Measurements from ENCODE around the gene BTBD9. TPM values are rescaled to one million over a fixed set of nuclear protein-coding genes. Genes with fewer than 3 reads are reported as not detected.

BTBD9 gene
- total and polyA plus RNA-seq, 2 of the 13 experiments (the other 11 are each of a cell fraction or from before 2014, with no cell fraction given) = 1.2 to 3.0 TPM

- TF ChIP-seq CHCHD3 (CRISPR knock-in tag; IDR thresholded peaks at IDR 0.05) (0 out of 2 replicates have a peak, but pooled peaks have one; percentile 68), RELA (CRISPR knock-in tag; IDR thresholded peaks at IDR 0.05) (no peak), AKAP8 (CRISPR knock-in tag; IDR thresholded peaks at IDR 0.05) (no peak; the same call in 1 of the 2 replicates), ZNF562 (CRISPR knock-in tag; IDR thresholded peaks at IDR 0.05; ENCODE audit: borderline replicate concordance) (no peak), ZNF615 (CRISPR knock-in tag; IDR thresholded peaks at IDR 0.05; ENCODE audit: borderline replicate concordance) (no peak), HIC2 (CRISPR knock-in tag; IDR thresholded peaks at IDR 0.05; ENCODE audit: low read depth) (no peak; the same call in 1 of the 2 replicates), ETV5 (CRISPR knock-in tag; IDR thresholded peaks at IDR 0.05; ENCODE audit: borderline replicate concordance) (peak; percentile 48), SAFB2 (CRISPR knock-in tag; IDR thresholded peaks at IDR 0.05; ENCODE audit: borderline replicate concordance, low read depth) (no peak; the same call in 1 of the 2 replicates), ZNF343 (CRISPR knock-in tag; IDR thresholded peaks at IDR 0.05) (0 out of 2 replicates have a peak, but pooled peaks have one; percentile 20), HCFC1 (IDR thresholded peaks at IDR 0.05; ENCODE audit: low read depth, low read length) (0 out of 2 replicates have a peak, but pooled peaks have one; percentile 4), ZNF766 (CRISPR knock-in tag; IDR thresholded peaks at IDR 0.05; ENCODE audit: borderline replicate concordance) (peak; percentile 41), KLF9 (CRISPR knock-in tag; IDR thresholded peaks at IDR 0.05; ENCODE audit: low read depth) (peak; percentile 9), ZBTB43 (CRISPR knock-in tag; conservative IDR thresholded peaks at IDR 0.05) (0 out of 2 replicates have a peak, but pooled peaks have one; percentile 5), ZNF687 (CRISPR knock-in tag; IDR thresholded peaks at IDR 0.05) (peak; percentile 87), AHR (CRISPR knock-in tag; IDR thresholded peaks at IDR 0.05) (peak; percentile 12; the same call in 1 of the 2 replicates), GTF3A (CRISPR knock-in tag; conservative IDR thresholded peaks at IDR 0.05) (peak; percentile 80; the same call in 1 of the 2 replicates), BRD4 (CRISPR knock-in tag; IDR thresholded peaks at IDR 0.05) (no peak), TOE1 (CRISPR knock-in tag; IDR thresholded peaks at IDR 0.05) (no peak), U2AF2 (IDR thresholded peaks at IDR 0.05; ENCODE audit: low read depth, low read length) (no peak)
- TF ChIP-seq, protein P1, sequence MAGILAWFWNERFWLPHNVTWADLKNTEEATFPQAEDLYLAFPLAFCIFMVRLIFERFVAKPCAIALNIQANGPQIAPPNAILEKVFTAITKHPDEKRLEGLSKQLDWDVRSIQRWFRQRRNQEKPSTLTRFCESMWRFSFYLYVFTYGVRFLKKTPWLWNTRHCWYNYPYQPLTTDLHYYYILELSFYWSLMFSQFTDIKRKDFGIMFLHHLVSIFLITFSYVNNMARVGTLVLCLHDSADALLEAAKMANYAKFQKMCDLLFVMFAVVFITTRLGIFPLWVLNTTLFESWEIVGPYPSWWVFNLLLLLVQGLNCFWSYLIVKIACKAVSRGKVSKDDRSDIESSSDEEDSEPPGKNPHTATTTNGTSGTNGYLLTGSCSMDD (CRISPR knock-in tag; IDR thresholded peaks at IDR 0.05) = 0 out of 2 replicates have a peak, but pooled peaks have one; percentile 73
- TF ChIP-seq, protein P2, sequence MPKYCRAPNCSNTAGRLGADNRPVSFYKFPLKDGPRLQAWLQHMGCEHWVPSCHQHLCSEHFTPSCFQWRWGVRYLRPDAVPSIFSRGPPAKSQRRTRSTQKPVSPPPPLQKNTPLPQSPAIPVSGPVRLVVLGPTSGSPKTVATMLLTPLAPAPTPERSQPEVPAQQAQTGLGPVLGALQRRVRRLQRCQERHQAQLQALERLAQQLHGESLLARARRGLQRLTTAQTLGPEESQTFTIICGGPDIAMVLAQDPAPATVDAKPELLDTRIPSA (CRISPR knock-in tag; IDR thresholded peaks at IDR 0.05; ENCODE audit: borderline replicate concordance) = 0 out of 2 replicates have a peak, but pooled peaks have one; percentile 68
Measured at GRCh38 chr6:38639498-38640215, at the start of gene BTBD9 (continued).
